Gastroesophageal sphincter (tissue), 4 donors: ENCODE measurements around the gene CMSS1. TPM values are rescaled to one million over a fixed set of nuclear protein-coding genes. Genes with fewer than 3 reads are reported as not detected.

ENCODE experiments used
- ATAC-seq: fragments of 150-250 bp; one replicate; pipeline ENCODE4 v1.9.1; 2016; ENCODE audit warnings: mild to moderate bottlenecking, moderate library complexity
- H3K27ac ChIP-seq, 4 donors: fragments of 200-600 bp; sonication (generic) in 3 of 4; 1 replicate in 3 of 4; 2 replicates in 1 of 4; pipeline ENCODE4 v1.5.1; 2016 to 2019
- H3K27me3 ChIP-seq: fragments of 200-600 bp; sonication (generic); one replicate; pipeline ENCODE4 v1.5.1; 2019
- H3K36me3 ChIP-seq, 2 donors: fragments of 200-600 bp; sonication (generic); one replicate each; pipeline ENCODE4 v1.5.1; 2019; ENCODE audit warnings: control low read depth in 1 of 2
- H3K4me1 ChIP-seq, 3 donors: fragments of 200-600 bp; sonication (generic); 1 replicate in 2 of 3; 2 replicates in 1 of 3; pipeline ENCODE4 v1.5.1; 2016 to 2019; ENCODE audit warnings: control low read depth in 2 of 3
- H3K4me3 ChIP-seq, 2 donors: fragments of 200-600 bp; sonication (generic); one replicate each; pipeline ENCODE4 v1.5.1; 2019; ENCODE audit warnings: mild to moderate bottlenecking in 1 of 2, moderate library complexity in 1 of 2
- H3K9me3 ChIP-seq, 3 donors: fragments of 200-600 bp; sonication (generic); one replicate each; pipeline ENCODE4 v1.5.1; 2017 to 2019; ENCODE audit warnings: control low read depth in 2 of 3
- CTCF ChIP-seq, 4 experiments: fragments of 200-600 bp in 2 of 4; fragments of 450-650 bp in 2 of 4; sonication (generic) in 1 of 4; IDR thresholded peaks; one replicate each; pipeline ENCODE4 v1.5.1; 2017 to 2019; ENCODE audit warnings: antibody characterized with exemption in 4 of 4, mild to moderate bottlenecking in 2 of 4, moderate library complexity in 2 of 4
- EP300 ChIP-seq: sonication (generic); formaldehyde crosslinking; IDR thresholded peaks from one replicate; pipeline ENCODE4 v1.6.1; 2017; ENCODE audit warnings: antibody characterized with exemption, mild to moderate bottlenecking
- POLR2A ChIP-seq, 2 donors: fragments of 450-650 bp; IDR thresholded peaks; one replicate each; pipeline ENCODE4 v1.6.1; 2017; ENCODE audit warnings: antibody characterized with exemption in 2 of 2, mild to moderate bottlenecking in 2 of 2, moderate library complexity in 1 of 2
- POLR2AphosphoS5 ChIP-seq: sonication (generic); formaldehyde crosslinking; IDR thresholded peaks from one replicate; pipeline ENCODE4 v1.6.1; 2017; ENCODE audit warnings: antibody characterized with exemption
- WGBS, 2 donors: methylation state at CpG; one replicate each; pipeline ENCODE4 v1.1.5; 2018; ENCODE audit warnings: low coverage in 1 of 2; 5-methylcytosine and 5-hydroxymethylcytosine counted together
- total RNA-seq, 4 donors: library from RNA; depleted of rRNA; stranded (reverse); fragments of >200 nt; gene quantifications; one replicate each; pipeline ENCODE4 v1.1.0, GENCODE V29; 2016

The CMSS1 gene
- total RNA-seq = 10 to 100 TPM; 15.2 to 20.8 (median 16.6) TPM

- Histone ChIP-seq H3K27me3 (no peaks in the 10 kb centered on the region), H3K4me1 (peaks cover 6 to 24% (median 11%) of the 10 kb centered on the region in 3 donors), H3K4me3 (peak within 1 kb of the TSS; percentile 72 to 98), H3K27ac (peak within 1 kb of the TSS; percentile 94 to 99 (median 95)), H3K36me3 (no peaks in the 10 kb centered on the region), H3K9me3 (no peaks in the 10 kb centered on the region)
- TF ChIP-seq POLR2A (IDR thresholded peaks at IDR 0.05) (peak; percentile 53 to 74), EP300 (no peak), CTCF (IDR thresholded peaks at IDR 0.05) (peak; percentile 18 to 53 (median 43)), POLR2AphosphoS5 (peak; percentile 75)
- peak; percentile 97 for ATAC-seq
- WGBS, 2 donors = 0% methylated on average over 11 to 18 of the region's 60 CpGs
Measured at GRCh38 chr3:99817437-99818240, at the start of gene CMSS1. Gene CMSS1 (plus strand): TSS chr3:99817862.

- H3K27me3 ChIP-seq = no peaks in the 10 kb centered on the region
- 89% methylated on average over 1 of the region's 1 CpG for WGBS, 2 donors
- H3K36me3 ChIP-seq = no peaks in the 10 kb centered on the region
- no peaks in the 10 kb centered on the region for H3K4me1 ChIP-seq
- H3K4me3 ChIP-seq = no peak overlapping the region
- H3K9me3 ChIP-seq = no peaks in the 10 kb centered on the region
- TF ChIP-seq POLR2A (IDR thresholded peaks at IDR 0.05) (no peak), EP300 (no peak), CTCF (IDR thresholded peaks at IDR 0.05) (no peak), POLR2AphosphoS5 (no peak)
- no peak overlapping the region for H3K27ac ChIP-seq
- no peak for ATAC-seq
Measured at GRCh38 chr3:99768126-99768525, 49.5 kb upstream of the CMSS1 start.

GRCh38 chr3:99768808-99769501 is 48.7 kb upstream of the CMSS1 start:
- Histone ChIP-seq H3K4me3 (no peak overlapping the region), H3K4me1 (no peaks in the 10 kb centered on the region), H3K27me3 (no peaks in the 10 kb centered on the region), H3K9me3 (no peaks in the 10 kb centered on the region), H3K36me3 (no peaks in the 10 kb centered on the region), H3K27ac (no peak overlapping the region)
- 85 to 95% methylated on average over 2 of the region's 2 CpGs for WGBS, 2 donors
- no peak for ATAC-seq
- TF ChIP-seq EP300 (no peak), CTCF (IDR thresholded peaks at IDR 0.05) (no peak), POLR2AphosphoS5 (no peak), POLR2A (IDR thresholded peaks at IDR 0.05) (no peak)

- no peak overlapping the region for H3K4me3 ChIP-seq
- no peak for ATAC-seq
- whole genome bisulfite sequencing, 2 donors = 87 to 90% methylated on average over 3 of the region's 3 CpGs
- H3K36me3 ChIP-seq = no peaks in the 10 kb centered on the region
- no peaks in the 10 kb centered on the region for H3K27me3 ChIP-seq
- no peak overlapping the region for H3K27ac ChIP-seq
- no peaks in the 10 kb centered on the region for H3K4me1 ChIP-seq
- TF ChIP-seq EP300 = no peak
- TF ChIP-seq POLR2AphosphoS5 = no peak
- no peak for TF ChIP-seq POLR2A (IDR thresholded peaks at IDR 0.05)
- TF ChIP-seq CTCF (IDR thresholded peaks at IDR 0.05) = no peak
- no peaks in the 10 kb centered on the region for H3K9me3 ChIP-seq
Measured at GRCh38 chr3:99772171-99772570, 45.5 kb upstream of the CMSS1 start.
